Dedifferentiated amniotic fluid mesenchymal stem cell (primary cell): ENCODE measurements around the gene TRAPPC2.
A peak's percentile ranks its signal among the peaks of the same experiment; 100 is the strongest.
"Not testable (repeated sequence)": the region's sequence is repeated elsewhere in the genome, so short reads cannot be mapped to it uniquely, and the experiment has no call there.

Experiments
- DNase-seq: peaks from one replicate; pipeline ENCODE4 v3.0.0-alpha.2; 2016; ENCODE audit errors: extremely low spot score

The TRAPPC2 gene

DNA sequence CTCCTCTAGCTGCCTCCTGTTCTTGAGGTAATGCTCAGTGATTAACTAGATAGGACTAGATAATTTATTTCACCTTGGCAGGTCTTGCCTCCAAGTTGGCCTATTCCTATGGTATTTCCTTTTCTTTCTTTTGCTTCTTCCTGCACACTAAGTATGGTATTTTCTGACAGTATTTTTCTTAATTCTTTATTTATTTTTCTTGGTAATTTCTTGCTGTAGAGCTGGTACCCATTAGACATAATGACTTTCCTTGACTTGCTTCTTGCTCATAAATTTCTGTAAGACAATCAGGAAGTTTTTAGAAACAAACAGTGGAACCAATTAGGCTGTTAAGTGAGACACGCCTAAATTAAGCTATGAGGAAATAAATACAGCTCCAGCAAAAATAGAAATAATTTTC is 36.0 kb downstream of the TRAPPC2 start:
- no peak for DNase-seq

- DNase-seq: no peak
These were observed 36.4 kb downstream of the TRAPPC2 start for GRCh38 chrX:13697976-13698375.

DNA sequence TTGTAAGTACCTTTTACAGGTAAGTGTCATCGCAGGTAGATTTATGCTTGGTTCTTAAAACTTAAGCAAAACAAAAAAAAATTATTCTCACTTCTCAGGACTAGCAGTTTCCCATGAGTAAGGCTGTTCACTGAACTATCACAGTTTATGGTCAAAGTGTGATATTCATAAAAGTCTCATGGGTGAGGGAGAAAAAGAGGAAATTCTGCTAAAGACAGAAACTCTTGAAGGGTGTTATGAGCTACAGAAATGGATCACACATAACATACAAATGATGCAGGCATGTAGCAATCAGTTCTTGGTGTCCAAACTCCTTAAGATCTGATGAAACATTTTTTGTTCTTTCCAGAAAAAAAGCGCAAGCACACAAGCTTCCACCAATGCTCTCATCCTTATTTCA is 37.0 kb downstream of the TRAPPC2 start:
- no peak for DNase-seq

DNA sequence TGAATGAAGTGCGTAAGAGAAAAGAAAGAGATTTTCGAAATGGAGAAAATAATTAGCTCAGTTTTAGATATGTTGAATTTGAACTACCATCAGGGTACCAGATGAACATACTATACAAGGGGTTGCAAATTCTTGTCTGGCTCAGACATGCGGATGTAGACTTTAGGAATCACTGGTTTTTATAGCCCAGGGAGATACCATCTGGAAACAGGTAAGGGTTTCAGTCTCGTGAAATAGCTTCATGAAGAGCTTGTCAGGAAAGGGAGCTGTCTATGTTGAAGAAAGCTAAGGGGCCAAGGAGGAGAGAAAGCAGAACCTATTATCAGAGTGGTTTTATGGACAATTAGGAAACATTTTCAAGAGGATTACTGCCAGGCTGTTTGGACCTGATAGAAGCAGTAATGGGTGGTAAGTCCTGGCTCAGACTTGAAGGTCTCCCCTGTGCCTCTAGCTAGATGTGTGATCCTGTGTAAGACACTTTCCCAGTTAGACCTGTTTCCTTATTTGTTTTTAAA is 38.8 kb downstream of the TRAPPC2 start:
- no peak for DNase-seq

DNA sequence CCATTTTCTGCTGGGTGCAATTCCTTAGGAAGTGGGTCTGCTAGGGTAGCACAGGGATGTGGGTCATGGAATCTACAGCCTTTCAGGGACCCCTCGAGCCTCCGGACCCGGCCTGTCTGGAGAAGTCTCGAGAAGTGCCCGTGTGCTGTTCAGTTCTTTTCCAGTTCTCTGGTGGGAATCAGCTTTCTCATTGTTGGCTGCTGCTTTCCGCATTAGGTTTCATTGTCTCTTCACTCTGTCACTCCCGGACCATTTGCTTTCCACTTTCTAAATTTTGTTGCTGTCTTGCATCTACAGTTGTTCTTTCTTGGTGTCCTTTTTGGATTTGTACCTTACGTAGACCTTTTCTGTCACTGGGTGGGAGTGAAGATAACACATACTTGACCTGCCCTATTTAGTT is 39.4 kb downstream of the TRAPPC2 start:
- DNase-seq: no peak

- DNase-seq: no peak
These were observed 40.1 kb downstream of the TRAPPC2 start for GRCh38 chrX:13694359-13694758.

DNA sequence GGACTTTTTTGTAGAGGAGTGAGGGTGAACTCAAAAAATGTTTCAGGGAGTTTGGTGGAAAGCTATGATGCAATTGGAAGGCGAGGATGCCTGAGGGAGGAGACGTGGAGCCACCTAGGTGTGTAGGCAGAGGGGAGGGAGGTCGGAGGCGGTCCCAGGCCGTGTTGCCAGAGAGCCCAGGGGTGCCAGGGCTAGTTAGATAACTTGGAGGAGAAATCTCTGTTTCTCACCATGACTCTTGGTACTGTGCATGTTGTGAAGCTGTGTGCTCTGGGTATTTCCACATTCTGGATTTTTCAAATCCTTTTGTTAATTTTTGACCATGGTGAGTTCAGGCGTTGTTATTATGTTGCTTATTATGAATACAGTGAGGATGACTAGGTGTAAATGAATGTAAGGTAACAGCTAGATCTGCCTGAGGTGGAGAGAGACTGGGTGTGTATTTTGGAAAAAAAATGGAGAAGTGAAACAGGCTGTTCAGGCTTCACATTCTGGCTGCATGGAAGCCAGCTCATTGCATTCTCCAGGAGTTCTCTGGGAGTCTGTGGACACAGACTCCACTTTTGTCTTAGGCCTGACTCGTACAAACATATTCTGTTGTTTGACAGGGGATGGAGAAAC is 41.0 kb downstream of the TRAPPC2 start:
- DNase-seq: no peak

- DNase-seq: no peak
These were observed 41.6 kb downstream of the TRAPPC2 start for GRCh38 chrX:13692771-13693231.

DNA sequence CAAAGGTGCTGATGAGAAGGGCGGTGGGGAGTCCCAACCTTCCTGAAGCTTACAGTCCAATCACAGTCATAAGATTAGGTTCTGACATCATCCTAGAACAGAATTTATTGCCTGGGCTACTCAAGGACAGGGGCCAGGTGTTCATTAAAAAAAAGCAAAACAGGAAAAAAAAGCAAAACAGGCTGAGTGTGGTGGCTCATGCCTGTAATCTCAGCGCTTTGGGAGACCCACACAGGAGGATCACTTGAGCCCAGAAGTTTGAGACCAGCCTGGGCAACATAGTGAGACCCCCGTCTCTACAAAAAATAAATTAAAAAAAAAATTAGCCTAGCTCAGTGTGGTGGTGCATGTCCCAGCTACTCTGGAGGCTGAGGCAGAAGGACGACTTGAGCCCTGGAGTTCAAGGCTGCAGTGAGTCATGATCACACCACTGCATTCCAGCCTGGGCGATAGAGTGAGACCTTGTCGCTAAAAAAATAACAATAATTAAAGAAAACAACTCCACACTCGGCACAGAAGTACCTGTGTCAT is 42.5 kb downstream of the TRAPPC2 start:
- DNase-seq: no peak

DNA sequence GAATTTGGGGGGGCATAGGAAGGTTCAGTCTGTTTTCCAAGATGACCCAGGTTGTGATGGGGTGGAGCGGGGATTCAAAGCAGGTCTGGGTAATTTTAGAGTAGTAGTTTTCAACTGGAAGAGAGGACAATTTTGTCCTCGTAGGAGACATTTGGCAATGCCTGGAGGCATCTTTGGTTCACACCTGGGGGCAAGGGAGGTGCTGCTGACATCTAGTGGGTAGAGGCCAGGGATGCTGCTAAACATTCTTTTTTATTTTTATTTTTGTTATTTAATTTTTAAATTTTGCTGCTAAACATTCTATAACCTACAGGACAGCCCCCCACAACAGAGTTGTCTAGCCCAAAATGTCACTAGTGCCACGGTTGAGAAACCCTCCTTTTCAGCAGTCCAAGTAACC is 43.6 kb downstream of the TRAPPC2 start:
- no peak for DNase-seq

GRCh38 chrX:13689741-13690211 is 44.6 kb downstream of the TRAPPC2 start:
- DNase-seq: no peak

DNA sequence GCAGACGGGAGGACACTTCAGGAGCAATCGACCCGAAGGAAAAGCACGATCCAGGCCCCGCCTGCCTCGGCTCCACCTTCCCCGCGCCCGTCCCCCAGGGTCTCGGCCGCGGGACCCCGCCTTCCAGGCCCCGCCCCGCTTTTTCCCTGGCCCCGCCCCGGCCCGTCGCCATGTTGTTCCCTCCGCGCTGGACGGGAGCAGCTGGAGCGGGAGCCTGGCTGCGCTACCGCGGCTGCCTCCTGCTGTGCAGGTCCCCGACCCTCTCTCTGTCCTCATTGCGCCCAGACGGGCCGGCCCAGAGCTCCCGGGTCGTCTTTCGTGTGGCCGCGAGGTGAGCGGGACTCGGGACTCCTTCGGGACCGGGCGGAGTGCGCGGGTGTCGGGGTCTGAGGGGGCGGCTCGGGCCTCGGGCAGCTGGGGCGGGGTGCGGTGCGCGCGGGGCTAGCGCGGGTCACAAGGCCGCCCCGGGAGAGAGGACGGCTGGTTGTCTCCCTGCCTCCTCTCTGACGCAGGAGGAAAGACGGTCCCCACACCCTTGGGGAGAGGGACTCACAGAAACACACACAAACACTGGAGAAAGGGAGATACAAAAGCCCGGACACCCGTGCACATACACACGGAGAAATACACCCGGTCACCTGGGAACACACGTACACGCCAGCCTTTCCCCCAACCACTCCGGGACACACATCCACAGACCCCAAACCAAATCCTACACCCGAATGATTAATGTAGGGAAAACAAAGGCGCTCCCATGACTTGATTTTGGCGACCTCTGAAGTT is 45.3 kb downstream of the TRAPPC2 start, which contains the start of gene RAB9A:
TSS of gene RAB9A (plus strand) at position 171 of the 783 bp plus-strand sequence. CDS start 19,619 bp downstream, outside the sequence.
- DNase-seq: peak; percentile 43

GRCh38 chrX:13688384-13688957 is 45.9 kb downstream of the TRAPPC2 start:
- DNase-seq: no peak

GRCh38 chrX:13687203-13687602 is 47.2 kb downstream of the TRAPPC2 start:
- no peak for DNase-seq

- DNase-seq: no peak
These were observed 49.2 kb downstream of the TRAPPC2 start for GRCh38 chrX:13685126-13685763.

DNA sequence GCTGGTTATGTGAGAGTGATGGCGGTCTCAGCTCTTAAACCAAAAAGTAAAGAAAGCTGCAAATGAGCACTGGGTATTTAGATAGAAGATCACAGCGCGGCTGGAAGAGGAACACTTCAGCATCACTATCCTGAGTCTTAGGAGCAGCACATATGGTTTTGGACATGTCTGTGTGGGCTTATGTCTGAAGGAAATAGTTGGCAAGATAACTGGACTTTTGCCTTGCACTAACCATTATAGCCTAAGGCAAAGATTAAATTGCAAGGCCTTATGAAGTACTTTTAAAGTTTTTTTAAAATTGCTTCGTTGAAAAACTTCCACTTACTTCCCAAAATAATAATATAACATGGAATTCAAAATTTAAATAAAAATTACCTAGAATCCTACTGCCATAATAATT is 50.1 kb downstream of the TRAPPC2 start:
- DNase-seq: no peak

DNA sequence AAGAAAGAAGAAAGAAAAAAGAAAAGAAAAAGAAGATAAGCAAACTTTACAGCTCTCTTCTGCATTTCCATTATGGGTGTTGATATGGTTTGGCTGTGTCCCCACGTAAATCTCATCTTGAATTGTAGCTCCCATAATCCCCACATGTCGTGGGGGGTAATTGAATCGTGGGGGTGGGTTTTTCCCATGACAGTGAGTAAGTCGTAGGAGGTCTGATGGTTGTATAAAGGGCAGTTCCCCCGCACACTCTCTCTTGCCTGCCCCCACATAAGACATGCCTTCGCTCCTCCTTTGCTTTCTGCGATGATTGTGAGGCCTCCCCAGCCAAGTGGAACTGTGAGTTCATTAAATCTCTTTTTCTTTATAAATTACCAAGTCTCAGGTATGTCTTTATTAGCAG is 52.8 kb downstream of the TRAPPC2 start:
- no peak for DNase-seq

- not testable (repeated sequence) for DNase-seq
These were observed 54.7 kb downstream of the TRAPPC2 start for GRCh38 chrX:13679700-13680099.

DNA sequence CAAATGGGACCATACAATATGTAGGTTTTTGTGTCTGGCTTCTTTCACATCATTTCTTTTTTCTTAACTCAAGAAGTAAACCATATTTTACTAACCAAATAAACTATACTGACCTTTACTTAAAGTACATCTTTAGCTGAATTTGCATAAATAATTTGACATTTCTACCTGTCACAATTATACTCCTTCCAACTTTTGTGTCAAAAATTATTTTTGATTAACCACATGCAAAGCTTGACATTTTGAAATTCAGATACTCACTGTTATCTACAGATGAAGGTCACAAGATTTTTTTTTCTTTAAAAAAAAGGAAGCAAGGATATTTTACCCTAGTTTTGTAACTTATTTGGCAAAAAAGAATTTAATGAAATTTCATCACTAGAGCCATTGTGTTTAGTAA is 57.5 kb downstream of the TRAPPC2 start:
- DNase-seq: no peak

GRCh38 chrX:13673016-13673415 is 61.4 kb downstream of the TRAPPC2 start:
- no peak for DNase-seq

GRCh38 chrX:13670197-13670596 is 64.2 kb downstream of the TRAPPC2 start:
- DNase-seq: no peak

DNA sequence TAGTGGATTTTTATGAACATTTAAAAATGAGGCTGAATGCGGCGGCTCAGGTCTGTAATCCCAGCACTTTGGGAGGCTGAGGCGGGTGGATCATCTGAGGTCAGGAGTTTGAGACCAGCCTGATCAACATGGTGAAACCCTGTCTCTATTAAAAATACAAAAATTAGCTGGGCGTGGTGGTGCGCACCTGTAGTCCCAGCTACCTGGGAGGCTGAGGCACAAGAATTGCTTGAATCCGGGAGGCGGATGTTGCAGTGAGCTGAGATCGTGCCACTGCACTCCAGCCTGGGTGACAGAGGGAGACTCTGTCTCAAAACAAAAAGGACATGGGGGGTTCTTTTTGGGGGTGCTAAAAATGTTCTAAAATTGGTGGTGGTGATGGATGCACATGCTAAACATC is 64.7 kb downstream of the TRAPPC2 start:
- not testable (repeated sequence) for DNase-seq
